D721Med (cell line): ENCODE measurements around the gene KLHDC9.
A peak's percentile ranks its signal among the peaks of the same experiment; 100 is the strongest.

Experiments
- DNase-seq: peaks from one replicate; pipeline ENCODE4 v3.0.0; 2011; ENCODE audit warnings: low spot score; ENCODE audit not compliant: insufficient read length
- FAIRE-seq: peaks from 2 replicates; lab custom pipeline; 2011; peaks lifted over from hg19 to GRCh38; lab: Jason Lieb, UNC
- CTCF ChIP-seq: IDR thresholded peaks from 2 replicates; pipeline ENCODE4 v1.5.1; 2012; ENCODE audit warnings: mild to moderate bottlenecking, control low read depth; ENCODE audit not compliant: insufficient read depth; ENCODE audit errors: missing control alignments

KLHDC9 gene

GRCh38 chr1:161132410-161133219 lies 34.5 kb downstream of the KLHDC9 start, which contains the start of gene DEDD:
Gene DEDD (minus strand): TSS chr1:161132667. CDS start chr1:161124462, 8,205 bp downstream.
- FAIRE-seq, result peak; percentile 70
- peak; percentile 25 for TF ChIP-seq CTCF
- DNase-seq, result peak; percentile 83

- FAIRE-seq (no peak), DNase-seq (no peak)
- TF ChIP-seq CTCF, result no peak
These were observed 35.1 kb downstream of the KLHDC9 start for GRCh38 chr1:161133220-161133740.

DNA sequence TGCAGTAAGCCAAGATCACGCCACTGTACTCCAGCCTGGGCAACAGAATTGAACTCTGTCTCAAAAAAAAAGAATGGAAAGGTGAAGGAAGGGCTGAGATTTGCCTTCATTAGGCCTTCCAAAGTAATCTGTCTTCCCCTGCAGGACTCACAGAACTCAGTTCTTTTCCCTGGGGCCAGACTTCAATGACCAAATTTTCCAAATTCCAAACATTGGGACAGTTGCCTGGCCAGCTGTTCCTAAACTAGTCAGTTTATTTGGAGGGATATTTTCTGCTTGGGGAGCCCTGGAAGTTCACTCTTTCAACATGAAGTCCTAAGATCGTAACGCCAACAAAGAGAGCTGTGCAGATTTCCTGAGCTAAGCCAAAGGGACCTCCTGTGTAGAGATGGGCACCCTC lies 39.7 kb downstream of the KLHDC9 start:
- DNase-seq (no peak), FAIRE-seq (no peak)
- no peak for TF ChIP-seq CTCF

DNA sequence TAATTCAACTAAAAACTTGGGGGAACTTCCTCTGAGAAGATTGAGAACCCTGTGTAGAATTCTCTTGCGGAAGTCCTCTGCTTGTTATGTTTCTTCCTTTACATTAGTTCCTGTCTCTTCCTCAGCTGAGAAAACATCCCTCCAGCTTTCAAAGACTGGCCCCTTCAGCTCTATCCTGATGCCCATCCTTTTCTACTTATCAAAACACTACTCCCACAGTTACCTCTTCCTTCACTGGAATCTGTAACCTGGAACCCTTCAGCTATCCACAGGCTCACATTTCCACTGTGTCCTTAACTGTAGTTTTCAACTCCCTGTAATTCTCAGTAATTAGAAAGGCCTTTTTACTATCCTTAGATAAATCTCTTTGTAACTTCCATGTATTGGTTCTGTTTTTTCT lies 40.3 kb downstream of the KLHDC9 start:
- FAIRE-seq, result no peak
- no peak for TF ChIP-seq CTCF
- DNase-seq, result no peak

DNA sequence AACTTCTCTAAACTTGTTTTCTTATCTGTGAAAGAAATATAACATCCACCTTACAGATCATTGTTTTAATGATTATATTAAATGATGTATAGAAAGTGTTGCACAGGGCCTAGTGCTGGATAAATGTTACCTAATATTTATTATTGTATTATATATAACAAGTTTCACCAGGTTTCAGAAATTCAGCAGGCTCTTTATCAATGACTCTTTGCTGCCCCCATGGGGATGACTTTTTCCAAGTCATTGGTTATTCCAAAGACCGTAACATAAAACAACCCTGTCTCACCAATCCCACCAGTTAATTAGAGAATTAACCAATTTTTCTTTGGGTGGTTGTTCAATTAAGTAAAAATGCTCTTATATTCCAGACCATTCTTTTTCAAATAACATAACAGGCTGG lies 41.6 kb downstream of the KLHDC9 start:
- peak; percentile 69 for TF ChIP-seq CTCF
- DNase-seq (no peak), FAIRE-seq (no peak)

GRCh38 chr1:161140755-161141400 lies 42.7 kb downstream of the KLHDC9 start:
- no peak for TF ChIP-seq CTCF
- no peak for DNase-seq
- no peak for FAIRE-seq
